ENCODE measurements around the gene HK1.

The HK1 gene

GRCh38 chr10:69239136-69239535 is 39.2 kb upstream of the HK1 start:
- no peaks in the 10 kb centered on the region for H3K4me1 ChIP-seq (ENCODE audit: control insufficient read depth, insufficient read depth, low read length)
- H3K9me3 ChIP-seq (ENCODE audit: control insufficient read depth, insufficient read depth, low read depth, low read length), result no peaks in the 10 kb centered on the region
- no peak for TF ChIP-seq OSR2 (tag by site-specific recombination; IDR thresholded peaks at IDR 0.05)
- no peak for TF ChIP-seq EGR2 (tag by site-specific recombination; IDR thresholded peaks at IDR 0.05; ENCODE audit: low read depth)
- TF ChIP-seq YY1 (tag by site-specific recombination; IDR thresholded peaks at IDR 0.05), result no peak
- no peak for TF ChIP-seq ZNF292 (tag by site-specific recombination; IDR thresholded peaks at IDR 0.05; ENCODE audit: borderline replicate concordance, low read depth)
- TF ChIP-seq ZNF580 (tag by site-specific recombination; IDR thresholded peaks at IDR 0.05), result no peak
- no peak for TF ChIP-seq ZSCAN30 (tag by site-specific recombination; IDR thresholded peaks at IDR 0.05)
- no peak for TF ChIP-seq ZNF701 (tag by site-specific recombination; IDR thresholded peaks at IDR 0.05)
- no peak for TF ChIP-seq ZNF561 (tag by site-specific recombination; IDR thresholded peaks at IDR 0.05; ENCODE audit: borderline replicate concordance)
- TF ChIP-seq ZNF623 (tag by site-specific recombination; IDR thresholded peaks at IDR 0.05), result no peak
- no peak for TF ChIP-seq ZNF514 (tag by site-specific recombination; IDR thresholded peaks at IDR 0.05)
- TF ChIP-seq ZNF610 (tag by site-specific recombination; IDR thresholded peaks at IDR 0.05; ENCODE audit: borderline replicate concordance), result no peak
- TF ChIP-seq ZNF146 (tag by site-specific recombination; IDR thresholded peaks at IDR 0.05), result no peak
- TF ChIP-seq GLI2 (tag by site-specific recombination; IDR thresholded peaks at IDR 0.05; ENCODE audit: borderline replicate concordance, low read depth), result no peak
- no peak for TF ChIP-seq ZNF311 (tag by site-specific recombination; IDR thresholded peaks at IDR 0.05; ENCODE audit: borderline replicate concordance)
- POLR2A ChIA-PET, result interaction anchor here (1.6 kb wide), 1 partner anchor 151 kb away, joined by 4 read pairs; no protein-coding TSS in a partner anchor
- no peak overlapping the region for H3K4me3 ChIP-seq (ENCODE audit: low read depth, low read length)
- H3K36me3 ChIP-seq (ENCODE audit: control insufficient read depth in 2 of 2, insufficient read depth in 1 of 2, low read length in 2 of 2), result no peaks in the 10 kb centered on the region
- CTCF ChIA-PET, result interaction anchor here (0.6 to 7.5 kb wide), 9 partner anchors 10 to 174 kb away, joined by 3 to 147 read pairs (median 5); no protein-coding TSS in a partner anchor
- no peak overlapping the region for H3K27ac ChIP-seq (ENCODE audit: extremely low read depth, low read depth, low read length)

GRCh38 chr10:69239816-69240434 is 38.4 kb upstream of the HK1 start:
- H3K4me3 ChIP-seq (ENCODE audit: low read depth, low read length), result no peak overlapping the region
- no peaks in the 10 kb centered on the region for H3K36me3 ChIP-seq (ENCODE audit: control insufficient read depth in 2 of 2, insufficient read depth in 1 of 2, low read length in 2 of 2)
- ChIA-PET CTCF (interaction anchor here (0.6 to 7.5 kb wide), 5 partner anchors 10 to 168 kb away, joined by 3 to 147 read pairs (median 11); no protein-coding TSS in a partner anchor), POLR2A (no interaction called here)
- no peak for TF ChIP-seq ZNF560 (tag by site-specific recombination; IDR thresholded peaks at IDR 0.05; ENCODE audit: borderline replicate concordance)
- TF ChIP-seq ZNF214 (tag by site-specific recombination; IDR thresholded peaks at IDR 0.05; ENCODE audit: borderline replicate concordance), result no peak
- no peak for TF ChIP-seq KLF10 (tag by site-specific recombination; IDR thresholded peaks at IDR 0.05)
- no peak for TF ChIP-seq ZNF23 (tag by site-specific recombination; IDR thresholded peaks at IDR 0.05; ENCODE audit: borderline replicate concordance)
- peak; percentile 48; the same call in 1 of the 2 replicates for TF ChIP-seq ZNF121 (tag by site-specific recombination; IDR thresholded peaks at IDR 0.05)
- no peak for TF ChIP-seq KLF9 (tag by site-specific recombination; IDR thresholded peaks at IDR 0.05; ENCODE audit: low read depth)
- no peak overlapping the region for H3K27ac ChIP-seq (ENCODE audit: extremely low read depth, low read depth, low read length)
- H3K9me3 ChIP-seq (ENCODE audit: control insufficient read depth, insufficient read depth, low read depth, low read length), result no peaks in the 10 kb centered on the region
- H3K4me1 ChIP-seq (ENCODE audit: control insufficient read depth, insufficient read depth, low read length), result no peaks in the 10 kb centered on the region

- ChIA-PET POLR2A (no interaction called here), CTCF (interaction anchor here (0.6 to 7.5 kb wide), 3 partner anchors 151 to 397 kb away, joined by 4 to 147 read pairs (median 22); no protein-coding TSS in a partner anchor)
- H3K27ac ChIP-seq (ENCODE audit: extremely low read depth, low read depth, low read length), result no peak overlapping the region
- no peaks in the 10 kb centered on the region for H3K36me3 ChIP-seq (ENCODE audit: control insufficient read depth in 2 of 2, insufficient read depth in 1 of 2, low read length in 2 of 2)
- H3K9me3 ChIP-seq (ENCODE audit: control insufficient read depth, insufficient read depth, low read depth, low read length), result no peaks in the 10 kb centered on the region
- no peak overlapping the region for H3K4me3 ChIP-seq (ENCODE audit: low read depth, low read length)
- no peaks in the 10 kb centered on the region for H3K4me1 ChIP-seq (ENCODE audit: control insufficient read depth, insufficient read depth, low read length)
- TF ChIP-seq REST (tag by site-specific recombination; IDR thresholded peaks at IDR 0.05), result no peak
- no peak for TF ChIP-seq SCRT1 (tag by site-specific recombination; IDR thresholded peaks at IDR 0.05; ENCODE audit: borderline replicate concordance)
- TF ChIP-seq MYNN (tag by site-specific recombination; IDR thresholded peaks at IDR 0.05; ENCODE audit: borderline replicate concordance), result no peak
- no peak for TF ChIP-seq KLF9 (tag by site-specific recombination; IDR thresholded peaks at IDR 0.05; ENCODE audit: low read depth)
- TF ChIP-seq ZBTB26 (tag by site-specific recombination; optimal IDR thresholded peaks at IDR 0.05), result no peak
- no peak for TF ChIP-seq ZNF2 (tag by site-specific recombination; IDR thresholded peaks at IDR 0.05)
- no peak for TF ChIP-seq ZNF501 (tag by site-specific recombination; IDR thresholded peaks at IDR 0.05)
- TF ChIP-seq ZNF664 (tag by site-specific recombination; IDR thresholded peaks at IDR 0.05), result no peak
- TF ChIP-seq SALL2 (tag by site-specific recombination; IDR thresholded peaks at IDR 0.05; ENCODE audit: borderline replicate concordance), result no peak
These were observed 37.8 kb upstream of the HK1 start for GRCh38 chr10:69240455-69240854.

Measured in HEK293 (cell line).